ENCODE results near the gene SLC27A5.
"Not testable (repeated sequence)": the region's sequence is repeated elsewhere in the genome, so short reads cannot be mapped to it uniquely, and the experiment has no call there.

SLC27A5 gene

GRCh38 chr19:58497634-58498170 lies 14.1 kb downstream of the SLC27A5 start:
- no peak for DNase-seq (ENCODE audit: low read depth in 2 of 2)

GRCh38 chr19:58492265-58492664 lies 19.5 kb downstream of the SLC27A5 start:
- DNase-seq (ENCODE audit: low read depth in 2 of 2) = no peak

GRCh38 chr19:58491393-58491792 lies 20.4 kb downstream of the SLC27A5 start:
- DNase-seq (ENCODE audit: low read depth in 2 of 2) = no peak

- DNase-seq (ENCODE audit: low read depth in 2 of 2) = not testable (repeated sequence)
These were observed 27.4 kb downstream of the SLC27A5 start for GRCh38 chr19:58484349-58484748.

GRCh38 chr19:58483776-58484175 lies 28.0 kb downstream of the SLC27A5 start:
- no peak for DNase-seq (ENCODE audit: low read depth in 2 of 2)

GRCh38 chr19:58482372-58482771 lies 29.4 kb downstream of the SLC27A5 start:
- no peak for DNase-seq (ENCODE audit: low read depth in 2 of 2)

- no peak for DNase-seq (ENCODE audit: low read depth in 2 of 2)
These were observed 31.0 kb downstream of the SLC27A5 start for GRCh38 chr19:58480831-58481230.

GRCh38 chr19:58480481-58480830 lies 31.3 kb downstream of the SLC27A5 start:
- DNase-seq (ENCODE audit: low read depth in 2 of 2) = no peak

- no peak for DNase-seq (ENCODE audit: low read depth in 2 of 2)
These were observed 31.9 kb downstream of the SLC27A5 start for GRCh38 chr19:58479736-58480480.

GRCh38 chr19:58479303-58479702 lies 32.5 kb downstream of the SLC27A5 start:
- no peak for DNase-seq (ENCODE audit: low read depth in 2 of 2)

GRCh38 chr19:58477871-58478270 lies 33.9 kb downstream of the SLC27A5 start:
- no peak for DNase-seq (ENCODE audit: low read depth in 2 of 2)

- DNase-seq (ENCODE audit: low read depth in 2 of 2) = no peak
These were observed 34.7 kb downstream of the SLC27A5 start for GRCh38 chr19:58477130-58477529.

GRCh38 chr19:58476498-58477015 lies 35.2 kb downstream of the SLC27A5 start:
- DNase-seq (ENCODE audit: low read depth in 2 of 2) = no peak

- peak; percentile 93 to 94 for DNase-seq (ENCODE audit: low read depth in 2 of 2)
These were observed 35.9 kb downstream of the SLC27A5 start, which contains the start of gene ZNF446 for GRCh38 chr19:58475714-58476497. ZNF446 (plus strand) TSS chr19:58476352; CDS start chr19:58477219, 867 bp downstream.

GRCh38 chr19:58474997-58475713 lies 36.6 kb downstream of the SLC27A5 start:
- no peak for DNase-seq (ENCODE audit: low read depth in 2 of 2)

GRCh38 chr19:58474291-58474996 lies 37.3 kb downstream of the SLC27A5 start:
- no peak for DNase-seq (ENCODE audit: low read depth in 2 of 2)

- DNase-seq (ENCODE audit: low read depth in 2 of 2) = no peak
These were observed 38.0 kb downstream of the SLC27A5 start for GRCh38 chr19:58473775-58474174.

GRCh38 chr19:58471736-58472135 lies 40.1 kb downstream of the SLC27A5 start:
- DNase-seq (ENCODE audit: low read depth in 2 of 2) = no peak

GRCh38 chr19:58470837-58471543 lies 40.8 kb downstream of the SLC27A5 start:
- not testable (repeated sequence) for DNase-seq (ENCODE audit: low read depth in 2 of 2)

GRCh38 chr19:58469241-58470013 lies 42.4 kb downstream of the SLC27A5 start:
- DNase-seq (ENCODE audit: low read depth in 2 of 2) = no peak

Data from stimulated activated CD8-positive, alpha-beta memory T cell treated with anti-CD3 and anti-CD28 coated beads, Interleukin-15, amount 100 ng/mL, for 4 hours (primary cell).